EL (cell line): ENCODE data around the gene NOP14.
"Not testable (repeated sequence)": the region's sequence is repeated elsewhere in the genome, so short reads cannot be mapped to it uniquely, and the experiment has no call there.

Source experiments
- DNase-seq: peaks from one replicate; pipeline ENCODE4 v3.0.0-alpha.2; 2016

Gene NOP14

GRCh38 chr4:2961421-2961810, 1.8 kb downstream of the NOP14 start:
- DNase-seq, result no peak

- not testable (repeated sequence) for DNase-seq
Observed at GRCh38 chr4:2960450-2960849, 2.8 kb downstream of the NOP14 start.

GRCh38 chr4:2958446-2958845, 4.8 kb downstream of the NOP14 start:
- DNase-seq, result peak; percentile 72

GRCh38 chr4:2955186-2956044, 7.8 kb downstream of the NOP14 start:
- DNase-seq, result not testable (repeated sequence)

- no peak for DNase-seq
Observed at GRCh38 chr4:2954358-2955185, 8.6 kb downstream of the NOP14 start.

- no peak for DNase-seq
Observed at GRCh38 chr4:2953496-2953895, 9.7 kb downstream of the NOP14 start.

- DNase-seq, result peak; percentile 41
Observed at GRCh38 chr4:2950221-2950989, 12.8 kb downstream of the NOP14 start.

GRCh38 chr4:2949782-2950125, 13.5 kb downstream of the NOP14 start:
- DNase-seq, result no peak

- DNase-seq, result no peak
Observed at GRCh38 chr4:2948895-2949781, 14.1 kb downstream of the NOP14 start.

- DNase-seq, result no peak
Observed at GRCh38 chr4:2947926-2948325, 15.3 kb downstream of the NOP14 start.

- no peak for DNase-seq
Observed at GRCh38 chr4:2946812-2947600, 16.2 kb downstream of the NOP14 start.

- not testable (repeated sequence) for DNase-seq
Observed at GRCh38 chr4:2945619-2946604, 17.3 kb downstream of the NOP14 start.

GRCh38 chr4:2944586-2945526, 18.4 kb downstream of the NOP14 start:
- no peak for DNase-seq

GRCh38 chr4:2944091-2944482, 19.1 kb downstream of the NOP14 start:
- DNase-seq, result no peak

- DNase-seq, result no peak
Observed at GRCh38 chr4:2943364-2944090, 19.7 kb downstream of the NOP14 start.

- DNase-seq, result no peak
Observed at GRCh38 chr4:2942532-2943363, 20.5 kb downstream of the NOP14 start.

- no peak for DNase-seq
Observed at GRCh38 chr4:2942037-2942531, 21.1 kb downstream of the NOP14 start.
